ENCODE results near the gene EHD3.
"Not testable (repeated sequence)": the region's sequence is repeated elsewhere in the genome, so short reads cannot be mapped to it uniquely, and the experiment has no call there.

The EHD3 gene

GRCh38 chr2:31256611-31257382 lies 22.8 kb downstream of the EHD3 start:
- DNase-seq = no peak

GRCh38 chr2:31258351-31258750 lies 24.4 kb downstream of the EHD3 start:
- no peak for DNase-seq

GRCh38 chr2:31259075-31259474 lies 25.1 kb downstream of the EHD3 start:
- no peak for DNase-seq

- DNase-seq = no peak
These were observed 26.9 kb downstream of the EHD3 start for GRCh38 chr2:31260870-31261269.

- DNase-seq = no peak
These were observed 29.8 kb downstream of the EHD3 start for GRCh38 chr2:31263636-31264190.

- DNase-seq = no peak
These were observed 31.3 kb downstream of the EHD3 start for GRCh38 chr2:31265234-31265633.

GRCh38 chr2:31266804-31267203 lies 32.9 kb downstream of the EHD3 start:
- no peak for DNase-seq

GRCh38 chr2:31267437-31268120 lies 33.6 kb downstream of the EHD3 start:
- no peak for DNase-seq

GRCh38 chr2:31268344-31268743 lies 34.4 kb downstream of the EHD3 start:
- DNase-seq = no peak

- no peak for DNase-seq
These were observed 35.1 kb downstream of the EHD3 start for GRCh38 chr2:31269087-31269486.

GRCh38 chr2:31270131-31270530 lies 36.2 kb downstream of the EHD3 start:
- DNase-seq = no peak

GRCh38 chr2:31270822-31271231 lies 36.9 kb downstream of the EHD3 start:
- no peak for DNase-seq

- no peak for DNase-seq
These were observed 37.9 kb downstream of the EHD3 start for GRCh38 chr2:31271851-31272267.

- no peak for DNase-seq
These were observed 40.6 kb downstream of the EHD3 start for GRCh38 chr2:31274401-31275075.

GRCh38 chr2:31275976-31276375 lies 42.0 kb downstream of the EHD3 start:
- DNase-seq = no peak

- no peak for DNase-seq
These were observed 43.7 kb downstream of the EHD3 start for GRCh38 chr2:31277621-31278020.

- no peak for DNase-seq
These were observed 48.7 kb downstream of the EHD3 start for GRCh38 chr2:31282634-31283033.

- not testable (repeated sequence) for DNase-seq
These were observed 49.4 kb downstream of the EHD3 start for GRCh38 chr2:31283193-31283919.

GRCh38 chr2:31284107-31284506 lies 50.2 kb downstream of the EHD3 start:
- no peak for DNase-seq

GRCh38 chr2:31286230-31286629 lies 52.3 kb downstream of the EHD3 start:
- DNase-seq = no peak

- DNase-seq = no peak
These were observed 53.1 kb downstream of the EHD3 start for GRCh38 chr2:31286961-31287550.

GRCh38 chr2:31287654-31288053 lies 53.7 kb downstream of the EHD3 start:
- DNase-seq = no peak

GRCh38 chr2:31294196-31294595 lies 60.2 kb downstream of the EHD3 start:
- DNase-seq = no peak

Measured in activated naive CD4-positive, alpha-beta T cell treated with Interleukin-2 at 50 U/mL for 16 hours (primary cell).